Nephron progenitor cell (in vitro differentiated cells): ENCODE measurements around the gene GFOD2.
"Not testable (repeated sequence)": the region's sequence is repeated elsewhere in the genome, so short reads cannot be mapped to it uniquely, and the experiment has no call there.

Experiments used
- DNase-seq: peaks from one replicate; pipeline ENCODE4 v3.0.0; 2021
- H3K27ac Mint-ChIP-seq: 2 replicates; pipeline ENCODE4 v1.8.0; 2021; ENCODE audit warnings: mild to moderate bottlenecking, moderate library complexity, mixed read lengths
- H3K27me3 Mint-ChIP-seq: 2 replicates; pipeline ENCODE4 v1.8.0; 2021; ENCODE audit warnings: mild to moderate bottlenecking, low read depth, mixed read lengths; ENCODE audit not compliant: poor library complexity
- H3K36me3 Mint-ChIP-seq: 2 replicates; pipeline ENCODE4 v1.8.0; 2021; ENCODE audit warnings: low read depth, mixed read lengths
- H3K4me1 Mint-ChIP-seq: 2 replicates; pipeline ENCODE4 v1.8.0; 2021; ENCODE audit warnings: mixed read lengths
- H3K4me3 Mint-ChIP-seq: 2 replicates; pipeline ENCODE4 v1.8.0; 2021; ENCODE audit warnings: mild to moderate bottlenecking, moderate library complexity, mixed read lengths
- H3K9me3 Mint-ChIP-seq: 2 replicates; pipeline ENCODE4 v1.8.0; 2021; ENCODE audit warnings: mild to moderate bottlenecking, moderate library complexity, mixed read lengths
- CTCF ChIP-seq: fragments of 200-600 bp; sonication (generic); IDR thresholded peaks from 2 replicates; pipeline ENCODE4 v1.5.0; 2021; ENCODE audit warnings: antibody characterized with exemption

Gene GFOD2

GRCh38 chr16:67752641-67753040, 33.5 kb upstream of the GFOD2 start:
- Mint-ChIP-seq H3K27me3 (no peaks in the 10 kb centered on the region), H3K9me3 (no peaks in the 10 kb centered on the region), H3K4me1 (no peaks in the 10 kb centered on the region), H3K4me3 (no peak overlapping the region), H3K36me3 (peaks cover 16% of the 10 kb centered on the region), H3K27ac (no peak overlapping the region)
- no peak for TF ChIP-seq CTCF
- DNase-seq: no peak

GRCh38 chr16:67751331-67751730, 32.2 kb upstream of the GFOD2 start:
- not testable (repeated sequence) for H3K27me3 Mint-ChIP-seq, H3K4me3 Mint-ChIP-seq, H3K27ac Mint-ChIP-seq, DNase-seq, H3K9me3 Mint-ChIP-seq, H3K4me1 Mint-ChIP-seq
- peaks cover 25% of the 10 kb centered on the region for H3K36me3 Mint-ChIP-seq

- DNase-seq: no peak
- Mint-ChIP-seq H3K36me3 (peaks cover 28% of the 10 kb centered on the region), H3K27me3 (no peaks in the 10 kb centered on the region), H3K27ac (peak overlapping the region; percentile 49), H3K4me1 (no peaks in the 10 kb centered on the region), H3K9me3 (no peaks in the 10 kb centered on the region), H3K4me3 (no peak overlapping the region)
- no peak for TF ChIP-seq CTCF
Measured at GRCh38 chr16:67750466-67750865, 31.4 kb upstream of the GFOD2 start.

- peaks cover under 1% of the 10 kb centered on the region for H3K27me3 Mint-ChIP-seq
- H3K4me1 Mint-ChIP-seq: peaks cover under 1% of the 10 kb centered on the region
- DNase-seq: no peak
- no peaks in the 10 kb centered on the region for H3K9me3 Mint-ChIP-seq
- peaks cover 31% of the 10 kb centered on the region for H3K36me3 Mint-ChIP-seq
- H3K27ac Mint-ChIP-seq: peak overlapping the region; percentile 95
- no peak for TF ChIP-seq CTCF
- no peak overlapping the region for H3K4me3 Mint-ChIP-seq
Measured at GRCh38 chr16:67749436-67750078, 30.4 kb upstream of the GFOD2 start.

- TF ChIP-seq CTCF: no peak
- peak overlapping the region; percentile 95 for H3K27ac Mint-ChIP-seq
- H3K36me3 Mint-ChIP-seq: peaks cover 34% of the 10 kb centered on the region
- DNase-seq: no peak
- H3K4me1 Mint-ChIP-seq: peaks cover 5% of the 10 kb centered on the region
- peaks cover 5% of the 10 kb centered on the region for H3K27me3 Mint-ChIP-seq
- H3K9me3 Mint-ChIP-seq: no peaks in the 10 kb centered on the region
- H3K4me3 Mint-ChIP-seq: no peak overlapping the region
Measured at GRCh38 chr16:67748834-67749233, 29.7 kb upstream of the GFOD2 start.

GRCh38 chr16:67746846-67747245, 27.7 kb upstream of the GFOD2 start:
- Mint-ChIP-seq H3K9me3 (no peaks in the 10 kb centered on the region), H3K27me3 (peaks cover 5% of the 10 kb centered on the region), H3K4me1 (peaks cover 5% of the 10 kb centered on the region), H3K36me3 (peaks cover 40% of the 10 kb centered on the region), H3K27ac (no peak overlapping the region), H3K4me3 (no peak overlapping the region)
- DNase-seq: no peak
- no peak for TF ChIP-seq CTCF
